HepG2 (cell line): ENCODE results near the gene TAB3.

Source experiments
- FOXK2 ChIP-seq: fragments of 450-650 bp; IDR thresholded peaks from 2 replicates; pipeline ENCODE4 v1.6.1; 2016
- POLR2A ChIP-seq, 2 experiments: IDR thresholded peaks; 2 replicates each; pipeline ENCODE4 v1.6.1; 2011; ENCODE audit warnings: low read depth in 2 of 2, low read length in 2 of 2, mild to moderate bottlenecking in 1 of 2, moderate library complexity in 1 of 2; ENCODE audit not compliant: insufficient read depth in 1 of 2
- ZFX ChIP-seq: sonication (generic); formaldehyde crosslinking; IDR thresholded peaks from 2 replicates; pipeline ENCODE4 v1.4.0; 2020; ENCODE audit warnings: mild to moderate bottlenecking, low read depth, missing genetic modification reagents, moderate library complexity
- ZKSCAN1 ChIP-seq: fragments of 150-350 bp; IDR thresholded peaks from 2 replicates; pipeline ENCODE4 v1.6.1; 2014; ENCODE audit warnings: low read length
- ZNF3 ChIP-seq: IDR thresholded peaks from 2 replicates; pipeline ENCODE4 v1.7.0; 2017; ENCODE audit warnings: inconsistent platforms
- ZNF331 ChIP-seq: sonication (generic); formaldehyde crosslinking; IDR thresholded peaks from 2 replicates; pipeline ENCODE4 v1.4.0; 2020; ENCODE audit warnings: missing genetic modification reagents
- ZNF546 ChIP-seq: sonication (generic); formaldehyde crosslinking; conservative IDR thresholded peaks from 2 replicates; pipeline ENCODE4 v1.8.1; 2023; ENCODE audit warnings: mild to moderate bottlenecking, missing genetic modification reagents
- ZNF792 ChIP-seq: IDR thresholded peaks from 2 replicates; pipeline ENCODE4 v1.6.1; 2016
- TF ChIP-seq, protein P1 (sequence below): fragments of 450-650 bp; IDR thresholded peaks from 2 replicates; pipeline ENCODE4 v1.6.1; 2017; ENCODE audit warnings: mild to moderate bottlenecking
- TF ChIP-seq, protein P2 (sequence below): sonication (generic); formaldehyde crosslinking; IDR thresholded peaks from 2 replicates; pipeline ENCODE4 v1.8.1; 2023; ENCODE audit warnings: mild to moderate bottlenecking, missing genetic modification reagents
- TF ChIP-seq, protein P3 (sequence below): sonication (generic); formaldehyde crosslinking; IDR thresholded peaks from 2 replicates; pipeline ENCODE4 v1.4.0; 2020; ENCODE audit warnings: missing genetic modification reagents
- TF ChIP-seq, protein P4 (sequence below): sonication (generic); formaldehyde crosslinking; IDR thresholded peaks from 2 replicates; pipeline ENCODE4 v1.5.0; 2020; ENCODE audit warnings: mild to moderate bottlenecking, missing genetic modification reagents, moderate library complexity

DNA sequence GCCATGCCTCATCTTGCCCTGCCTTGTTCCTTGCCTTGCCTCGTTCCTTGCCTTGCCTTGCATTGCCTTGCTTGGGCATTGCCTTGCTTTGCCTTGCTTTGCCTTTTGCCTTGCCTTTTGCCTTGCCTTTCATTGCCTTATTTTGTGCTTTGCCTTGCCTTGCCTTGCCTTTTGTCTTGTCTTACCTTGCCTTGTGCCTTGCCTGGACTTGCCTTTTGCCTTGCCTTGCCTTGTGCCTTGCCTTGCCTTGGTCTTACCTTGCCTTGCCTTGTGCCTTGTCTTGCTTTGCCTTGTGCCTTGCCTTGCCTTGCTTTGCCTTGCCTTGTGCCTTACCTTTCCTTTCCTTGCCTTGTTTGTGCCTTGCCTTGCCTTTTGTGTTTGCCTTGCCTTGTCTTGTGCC is 88.2 kb downstream of the TAB3 start:
- TF ChIP-seq, protein P1, sequence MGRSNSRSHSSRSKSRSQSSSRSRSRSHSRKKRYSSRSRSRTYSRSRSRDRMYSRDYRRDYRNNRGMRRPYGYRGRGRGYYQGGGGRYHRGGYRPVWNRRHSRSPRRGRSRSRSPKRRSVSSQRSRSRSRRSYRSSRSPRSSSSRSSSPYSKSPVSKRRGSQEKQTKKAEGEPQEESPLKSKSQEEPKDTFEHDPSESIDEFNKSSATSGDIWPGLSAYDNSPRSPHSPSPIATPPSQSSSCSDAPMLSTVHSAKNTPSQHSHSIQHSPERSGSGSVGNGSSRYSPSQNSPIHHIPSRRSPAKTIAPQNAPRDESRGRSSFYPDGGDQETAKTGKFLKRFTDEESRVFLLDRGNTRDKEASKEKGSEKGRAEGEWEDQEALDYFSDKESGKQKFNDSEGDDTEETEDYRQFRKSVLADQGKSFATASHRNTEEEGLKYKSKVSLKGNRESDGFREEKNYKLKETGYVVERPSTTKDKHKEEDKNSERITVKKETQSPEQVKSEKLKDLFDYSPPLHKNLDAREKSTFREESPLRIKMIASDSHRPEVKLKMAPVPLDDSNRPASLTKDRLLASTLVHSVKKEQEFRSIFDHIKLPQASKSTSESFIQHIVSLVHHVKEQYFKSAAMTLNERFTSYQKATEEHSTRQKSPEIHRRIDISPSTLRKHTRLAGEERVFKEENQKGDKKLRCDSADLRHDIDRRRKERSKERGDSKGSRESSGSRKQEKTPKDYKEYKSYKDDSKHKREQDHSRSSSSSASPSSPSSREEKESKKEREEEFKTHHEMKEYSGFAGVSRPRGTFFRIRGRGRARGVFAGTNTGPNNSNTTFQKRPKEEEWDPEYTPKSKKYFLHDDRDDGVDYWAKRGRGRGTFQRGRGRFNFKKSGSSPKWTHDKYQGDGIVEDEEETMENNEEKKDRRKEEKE, result no peak
- TF ChIP-seq ZFX (CRISPR knock-in tag), result no peak
- TF ChIP-seq, protein P2, sequence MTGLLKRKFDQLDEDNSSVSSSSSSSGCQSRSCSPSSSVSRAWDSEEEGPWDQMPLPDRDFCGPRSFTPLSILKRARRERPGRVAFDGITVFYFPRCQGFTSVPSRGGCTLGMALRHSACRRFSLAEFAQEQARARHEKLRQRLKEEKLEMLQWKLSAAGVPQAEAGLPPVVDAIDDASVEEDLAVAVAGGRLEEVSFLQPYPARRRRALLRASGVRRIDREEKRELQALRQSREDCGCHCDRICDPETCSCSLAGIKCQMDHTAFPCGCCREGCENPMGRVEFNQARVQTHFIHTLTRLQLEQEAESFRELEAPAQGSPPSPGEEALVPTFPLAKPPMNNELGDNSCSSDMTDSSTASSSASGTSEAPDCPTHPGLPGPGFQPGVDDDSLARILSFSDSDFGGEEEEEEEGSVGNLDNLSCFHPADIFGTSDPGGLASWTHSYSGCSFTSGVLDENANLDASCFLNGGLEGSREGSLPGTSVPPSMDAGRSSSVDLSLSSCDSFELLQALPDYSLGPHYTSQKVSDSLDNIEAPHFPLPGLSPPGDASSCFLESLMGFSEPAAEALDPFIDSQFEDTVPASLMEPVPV (CRISPR knock-in tag), result no peak
- no peak for TF ChIP-seq ZNF3 (CRISPR knock-in tag)
- TF ChIP-seq, protein P3, sequence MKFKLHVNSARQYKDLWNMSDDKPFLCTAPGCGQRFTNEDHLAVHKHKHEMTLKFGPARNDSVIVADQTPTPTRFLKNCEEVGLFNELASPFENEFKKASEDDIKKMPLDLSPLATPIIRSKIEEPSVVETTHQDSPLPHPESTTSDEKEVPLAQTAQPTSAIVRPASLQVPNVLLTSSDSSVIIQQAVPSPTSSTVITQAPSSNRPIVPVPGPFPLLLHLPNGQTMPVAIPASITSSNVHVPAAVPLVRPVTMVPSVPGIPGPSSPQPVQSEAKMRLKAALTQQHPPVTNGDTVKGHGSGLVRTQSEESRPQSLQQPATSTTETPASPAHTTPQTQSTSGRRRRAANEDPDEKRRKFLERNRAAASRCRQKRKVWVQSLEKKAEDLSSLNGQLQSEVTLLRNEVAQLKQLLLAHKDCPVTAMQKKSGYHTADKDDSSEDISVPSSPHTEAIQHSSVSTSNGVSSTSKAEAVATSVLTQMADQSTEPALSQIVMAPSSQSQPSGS, result no peak
- TF ChIP-seq POLR2A (IDR thresholded peaks at IDR 0.05; ENCODE audit: insufficient read depth in 1 of 2, low read depth in 2 of 2, low read length in 2 of 2), result no peak
- no peak for TF ChIP-seq ZNF546
- TF ChIP-seq FOXK2, result no peak
- TF ChIP-seq ZNF792 (CRISPR knock-in tag), result no peak
- TF ChIP-seq ZNF331 (CRISPR knock-in tag), result no peak
- TF ChIP-seq, protein P4, sequence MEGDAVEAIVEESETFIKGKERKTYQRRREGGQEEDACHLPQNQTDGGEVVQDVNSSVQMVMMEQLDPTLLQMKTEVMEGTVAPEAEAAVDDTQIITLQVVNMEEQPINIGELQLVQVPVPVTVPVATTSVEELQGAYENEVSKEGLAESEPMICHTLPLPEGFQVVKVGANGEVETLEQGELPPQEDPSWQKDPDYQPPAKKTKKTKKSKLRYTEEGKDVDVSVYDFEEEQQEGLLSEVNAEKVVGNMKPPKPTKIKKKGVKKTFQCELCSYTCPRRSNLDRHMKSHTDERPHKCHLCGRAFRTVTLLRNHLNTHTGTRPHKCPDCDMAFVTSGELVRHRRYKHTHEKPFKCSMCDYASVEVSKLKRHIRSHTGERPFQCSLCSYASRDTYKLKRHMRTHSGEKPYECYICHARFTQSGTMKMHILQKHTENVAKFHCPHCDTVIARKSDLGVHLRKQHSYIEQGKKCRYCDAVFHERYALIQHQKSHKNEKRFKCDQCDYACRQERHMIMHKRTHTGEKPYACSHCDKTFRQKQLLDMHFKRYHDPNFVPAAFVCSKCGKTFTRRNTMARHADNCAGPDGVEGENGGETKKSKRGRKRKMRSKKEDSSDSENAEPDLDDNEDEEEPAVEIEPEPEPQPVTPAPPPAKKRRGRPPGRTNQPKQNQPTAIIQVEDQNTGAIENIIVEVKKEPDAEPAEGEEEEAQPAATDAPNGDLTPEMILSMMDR (CRISPR knock-in tag), result no peak
- no peak for TF ChIP-seq ZKSCAN1
